HG03558 (cell line): Measurements from ENCODE around the gene CXCL1.
"Not testable (repeated sequence)": the region's sequence is repeated elsewhere in the genome, so short reads cannot be mapped to it uniquely, and the experiment has no call there.

Experiments
- ATAC-seq: cut with Tn5 transposase; IDR thresholded peaks from one replicate; pipeline ENCODE4 v1.9.1; 2021; ENCODE audit warnings: moderate number of reproducible peaks; ENCODE audit not compliant: unreplicated experiment; ENCODE audit errors: extremely low read depth

The CXCL1 gene

DNA sequence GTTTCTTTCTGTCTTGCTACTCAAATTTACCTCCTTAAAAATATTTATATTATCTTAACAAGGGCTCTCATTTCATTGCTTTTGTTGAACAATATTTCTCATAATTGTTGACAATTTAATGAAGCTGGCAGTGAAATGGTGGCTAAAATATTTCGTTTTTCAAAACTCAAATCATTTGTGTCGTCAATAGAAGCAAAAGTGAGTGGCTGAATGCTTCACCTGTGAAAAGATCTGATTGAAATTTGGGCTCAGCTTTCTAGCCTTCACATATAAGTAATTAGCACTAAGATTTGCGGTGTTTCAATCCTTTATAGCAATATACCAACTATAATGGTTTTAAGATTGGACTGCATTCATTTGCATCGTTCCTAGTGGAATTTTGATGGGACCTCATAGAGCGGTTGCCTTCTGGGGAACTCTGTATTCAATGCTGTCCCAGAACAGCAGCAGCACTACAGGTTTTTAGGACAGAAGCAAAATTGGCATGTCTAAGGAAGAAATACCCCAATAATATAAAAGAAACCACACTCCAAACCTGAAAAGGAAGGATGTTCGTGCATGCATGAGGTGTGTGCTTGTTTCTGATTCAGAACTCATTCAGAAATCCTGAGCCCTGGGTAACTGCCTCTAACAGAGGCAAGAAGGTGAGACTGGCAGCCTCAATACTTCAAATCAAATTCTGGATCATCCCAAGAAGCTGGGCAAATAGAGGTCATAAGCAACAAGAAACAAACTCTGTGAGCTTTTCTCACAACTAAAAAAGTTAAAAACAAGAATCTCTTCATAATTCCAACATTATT, 2.5 kb downstream of the CXCL1 start:
- ATAC-seq = no peak

DNA sequence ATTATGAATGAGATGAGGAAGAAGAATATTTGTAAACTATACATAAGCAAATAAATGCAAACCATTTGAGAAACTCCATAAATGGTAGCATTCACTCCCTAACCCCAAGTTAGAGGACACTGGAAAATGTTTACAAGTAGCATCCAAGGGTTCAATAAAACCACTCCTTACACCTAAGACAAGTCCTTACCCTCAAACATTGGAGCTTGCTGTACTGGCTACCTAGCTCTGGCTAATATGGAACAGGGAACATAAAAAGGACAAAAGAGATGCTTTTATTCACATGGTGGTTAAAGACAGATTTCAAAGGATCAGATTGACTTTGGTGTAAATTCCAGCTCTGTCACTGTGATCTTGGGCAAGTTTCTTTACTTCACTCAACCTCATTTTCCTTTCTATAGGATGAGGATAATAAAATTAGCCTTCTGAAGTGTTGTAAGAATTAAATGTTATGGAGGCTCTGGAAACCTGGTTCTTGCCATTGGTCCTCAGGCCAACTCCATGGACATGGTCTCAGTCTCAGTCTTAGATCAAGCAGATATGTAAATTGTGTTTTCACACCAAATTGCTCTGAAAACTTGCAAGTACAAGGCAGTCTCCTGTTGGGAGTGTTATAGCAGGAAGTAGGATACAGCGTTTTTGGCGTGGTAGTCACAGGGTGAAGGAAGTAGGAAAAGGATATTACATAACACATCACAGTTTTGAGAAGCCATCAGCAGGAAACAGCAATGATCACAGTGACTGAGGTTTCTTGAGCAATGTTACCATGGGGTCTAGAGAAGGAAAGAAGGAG, 3.3 kb downstream of the CXCL1 start:
- ATAC-seq = no peak

DNA sequence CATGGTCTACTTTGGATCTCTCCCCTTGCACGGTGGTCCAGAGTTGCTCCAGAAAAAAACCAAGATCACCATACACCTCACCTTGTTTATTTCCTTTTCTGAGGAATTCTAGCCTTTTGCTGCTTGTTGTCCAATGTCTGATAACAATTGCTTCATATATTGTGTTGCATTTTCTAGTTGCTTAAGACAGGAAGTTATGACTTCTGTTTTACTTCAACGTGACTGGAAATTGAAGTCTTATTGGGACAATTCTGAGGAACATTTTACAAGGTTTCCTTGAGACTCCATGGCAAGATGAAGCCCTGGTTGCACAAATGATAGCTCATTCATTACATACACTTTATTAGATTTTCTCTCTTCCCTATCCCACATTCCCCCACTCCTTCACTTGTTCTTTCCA, 5.2 kb downstream of the CXCL1 start:
- ATAC-seq = no peak

DNA sequence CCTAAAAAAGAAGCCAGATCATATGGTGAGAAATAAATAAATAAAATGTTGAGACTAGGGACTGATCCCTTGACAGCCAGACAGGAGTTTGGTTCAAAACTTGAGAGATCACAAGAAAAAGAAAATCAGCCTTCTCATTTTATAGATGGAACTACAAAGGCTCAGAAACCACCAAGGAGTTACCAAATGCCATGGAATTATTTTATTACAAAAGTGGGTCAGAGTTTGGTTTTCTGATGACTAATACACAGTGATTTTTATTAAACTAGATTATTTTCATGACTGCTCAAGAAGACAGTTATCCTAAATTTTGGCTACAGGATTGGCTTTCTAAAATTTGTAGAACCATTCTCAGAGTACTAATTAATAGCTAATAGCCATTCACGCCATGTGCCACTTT, 6.2 kb downstream of the CXCL1 start:
- ATAC-seq = no peak

DNA sequence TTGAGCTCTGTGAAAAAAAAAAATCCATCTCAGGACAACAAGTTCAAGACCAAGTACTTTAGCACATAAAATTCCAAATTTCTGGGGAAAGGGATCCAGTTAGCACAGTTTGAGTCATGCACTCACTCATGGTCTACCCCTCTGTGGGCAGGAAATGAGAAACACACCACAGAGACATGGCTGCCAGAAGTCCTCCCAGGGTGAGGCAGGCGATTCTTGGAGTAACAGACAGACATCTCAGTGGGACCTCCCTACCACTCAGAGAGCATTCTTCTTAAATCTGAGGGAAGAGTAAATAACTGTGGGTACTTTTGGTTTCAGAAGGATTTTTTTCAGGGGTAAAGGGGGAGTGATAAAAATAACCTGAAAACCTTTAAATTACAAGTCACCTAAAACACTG, 14.1 kb downstream of the CXCL1 start:
- ATAC-seq = no peak

DNA sequence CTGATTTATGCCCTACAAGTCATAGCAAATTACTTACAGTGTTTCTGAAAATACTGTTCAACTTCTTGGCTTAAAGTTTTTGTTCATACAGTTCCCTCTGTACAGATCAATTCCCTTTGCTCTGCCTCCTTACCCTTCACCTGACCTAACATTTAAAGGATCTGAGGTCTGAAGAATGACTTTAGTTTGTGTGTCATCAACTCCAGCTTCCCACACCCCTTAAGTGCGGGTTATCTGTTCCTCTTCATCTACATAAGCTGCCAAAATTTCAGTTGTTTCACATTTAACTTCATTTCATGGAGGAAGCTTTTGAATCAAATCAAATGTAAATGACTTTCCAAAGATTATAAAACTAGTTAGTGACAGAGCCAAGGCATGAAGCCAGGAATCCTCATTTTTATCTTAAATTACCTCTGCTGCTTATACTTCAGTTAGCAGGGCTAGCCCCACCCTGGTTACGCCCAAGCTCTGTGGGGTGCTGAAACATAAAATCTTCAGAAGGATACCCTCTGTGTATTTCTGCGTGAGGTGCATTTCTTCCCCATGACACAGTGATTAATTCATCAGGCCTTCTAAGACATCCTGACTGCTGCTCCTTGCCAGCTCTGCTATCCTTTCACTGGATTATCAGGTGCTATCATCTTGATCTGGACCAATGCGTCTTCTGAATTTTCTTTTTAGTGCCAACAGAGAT, 16.5 kb downstream of the CXCL1 start:
- ATAC-seq = no peak

DNA sequence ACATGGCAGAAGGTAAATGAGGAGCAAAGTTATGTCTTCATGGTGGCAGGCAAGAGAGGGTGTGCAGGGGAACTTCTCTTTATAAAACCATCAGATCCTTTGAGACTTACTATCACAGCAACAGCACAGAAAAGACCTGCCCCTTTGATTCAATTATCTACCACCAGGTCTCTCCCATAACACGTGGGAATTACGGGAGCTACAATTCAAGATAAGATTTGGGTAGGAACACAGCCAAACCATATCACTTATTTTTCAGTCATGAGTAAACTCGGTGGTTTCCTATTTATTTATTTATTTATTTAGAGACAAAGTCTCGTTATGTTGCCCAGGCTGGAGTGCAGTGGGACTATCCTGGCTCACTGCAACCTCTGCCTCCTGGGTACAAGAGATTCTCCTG, 22.1 kb downstream of the CXCL1 start:
- no peak for ATAC-seq

DNA sequence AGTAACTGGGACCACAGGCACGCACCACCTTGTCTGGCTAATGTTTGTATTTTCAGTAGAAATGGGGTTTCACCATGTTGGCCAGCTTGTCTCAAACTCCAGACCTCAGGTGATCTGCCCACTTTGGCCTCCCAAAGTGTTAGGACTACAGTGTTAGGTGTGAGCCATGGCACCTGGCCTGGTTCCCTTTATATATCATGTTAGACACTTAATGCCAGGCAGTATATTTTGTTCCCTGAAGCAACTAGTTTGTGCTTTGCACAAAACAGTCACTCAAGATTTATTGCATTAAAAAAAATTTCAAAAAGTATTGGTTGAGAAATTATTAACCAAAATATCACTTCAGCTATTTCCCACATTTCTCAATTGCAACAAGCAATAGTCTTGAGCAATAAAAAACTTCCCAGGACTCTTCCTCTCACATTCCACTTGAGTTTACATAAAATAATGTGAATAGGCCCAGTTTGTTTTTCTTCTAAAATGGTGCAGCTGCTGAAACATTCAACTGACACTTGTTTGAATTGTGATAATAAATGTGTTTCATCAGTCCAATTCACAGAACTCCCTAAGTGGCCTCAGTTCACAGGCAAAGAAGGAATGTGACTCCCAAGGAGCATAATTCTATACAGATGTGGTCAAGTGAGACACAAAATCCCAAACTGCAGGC, 22.7 kb downstream of the CXCL1 start:
- ATAC-seq = no peak

DNA sequence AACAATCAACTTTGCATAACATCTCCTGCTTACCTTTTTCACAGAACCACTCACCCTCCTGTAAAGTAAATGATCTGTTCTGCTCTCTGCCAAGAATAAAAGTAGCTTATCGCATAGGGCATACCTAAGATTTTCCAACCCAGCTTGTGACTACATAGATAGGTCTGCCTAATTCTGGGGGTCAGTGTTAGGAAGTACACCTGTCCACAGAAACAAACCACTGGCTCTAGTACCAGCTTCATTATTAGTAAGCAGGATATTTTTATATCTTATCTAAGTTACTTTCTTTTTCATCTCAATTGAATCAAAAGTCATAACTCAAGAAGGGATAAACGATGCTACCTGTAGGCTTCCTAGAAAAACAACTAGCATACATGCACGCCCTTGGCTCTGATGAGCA, 23.8 kb downstream of the CXCL1 start:
- no peak for ATAC-seq

DNA sequence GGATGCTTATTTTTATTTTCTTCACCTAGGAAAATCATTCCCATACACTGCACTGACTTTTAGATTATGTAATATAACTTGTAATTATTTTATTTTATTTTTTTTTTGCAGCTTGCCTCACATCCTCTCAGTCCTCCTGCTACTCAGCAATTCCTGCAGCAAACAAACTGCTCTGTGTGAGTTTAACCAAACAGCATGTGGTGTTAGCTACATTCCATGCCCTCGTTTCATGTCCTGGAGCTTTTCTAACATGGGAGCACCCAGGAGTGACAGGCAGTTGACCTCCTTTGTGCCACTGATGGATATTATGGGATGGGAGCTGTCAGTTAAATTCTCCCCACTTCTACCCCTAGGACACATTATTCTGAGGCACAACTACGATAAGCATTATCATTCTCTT, 24.8 kb downstream of the CXCL1 start:
- ATAC-seq = no peak

DNA sequence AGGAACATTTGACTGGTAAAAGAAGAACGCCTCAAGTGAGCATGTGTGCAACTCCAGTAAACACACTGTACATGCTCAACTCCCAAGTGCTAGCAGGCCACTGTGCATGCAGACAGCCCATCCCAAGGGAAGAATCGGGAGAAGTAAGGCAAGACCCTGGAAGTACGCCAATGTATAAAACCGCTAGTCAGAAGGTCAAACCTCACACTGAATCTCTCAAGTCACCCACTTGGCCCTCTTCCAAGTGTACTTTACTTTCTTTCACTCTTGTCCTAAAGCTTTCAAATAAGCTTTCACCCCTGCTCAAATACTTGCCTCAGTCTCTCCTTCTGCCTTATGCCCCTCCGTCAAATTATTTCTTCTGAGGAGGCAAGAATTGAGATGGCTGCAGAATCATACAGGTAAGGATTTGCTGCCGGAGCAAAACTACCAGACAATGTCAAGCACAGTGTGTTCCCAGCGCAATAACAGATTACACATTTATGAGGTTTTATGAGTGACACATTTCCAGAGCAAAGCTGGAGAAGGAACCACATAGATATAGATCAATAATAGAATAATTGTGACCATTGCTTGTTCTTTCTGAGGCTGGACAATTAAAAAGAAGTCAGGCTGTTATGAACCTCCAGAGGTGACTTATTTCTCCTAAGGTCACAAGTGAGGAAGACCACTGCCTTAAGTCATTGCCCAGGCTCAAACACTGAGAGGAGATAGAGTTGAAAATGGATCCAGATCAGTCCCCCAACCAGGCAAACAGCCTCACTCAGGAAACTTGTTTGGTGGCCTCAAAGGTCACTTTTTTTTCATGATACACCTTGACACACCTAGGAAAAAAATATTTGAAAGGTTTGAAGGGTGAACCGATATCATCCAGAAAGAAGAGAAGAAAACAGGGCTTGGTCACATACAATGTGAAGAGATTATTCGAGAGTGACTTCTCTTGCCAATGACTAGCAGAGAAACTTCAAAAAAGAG, 26.3 kb downstream of the CXCL1 start:
- ATAC-seq = no peak

DNA sequence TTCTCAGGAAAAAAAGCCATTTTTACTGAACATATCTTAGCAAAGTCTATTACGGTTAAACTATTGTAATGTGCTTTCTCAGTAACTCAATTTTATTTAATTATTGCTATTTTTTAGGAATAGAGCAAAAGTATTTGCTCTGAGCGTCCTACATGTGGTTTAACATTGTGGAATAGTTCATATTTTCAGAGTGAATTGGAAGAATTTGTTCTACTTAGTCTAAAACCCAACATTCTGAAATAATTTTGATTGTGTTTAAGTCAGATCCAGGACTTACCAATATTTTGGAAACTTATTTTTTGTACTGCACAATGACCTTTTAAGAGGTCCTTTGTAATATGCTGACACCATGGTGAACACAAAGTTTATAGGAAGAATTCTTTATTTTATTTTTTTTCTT, 27.2 kb downstream of the CXCL1 start:
- ATAC-seq = no peak

DNA sequence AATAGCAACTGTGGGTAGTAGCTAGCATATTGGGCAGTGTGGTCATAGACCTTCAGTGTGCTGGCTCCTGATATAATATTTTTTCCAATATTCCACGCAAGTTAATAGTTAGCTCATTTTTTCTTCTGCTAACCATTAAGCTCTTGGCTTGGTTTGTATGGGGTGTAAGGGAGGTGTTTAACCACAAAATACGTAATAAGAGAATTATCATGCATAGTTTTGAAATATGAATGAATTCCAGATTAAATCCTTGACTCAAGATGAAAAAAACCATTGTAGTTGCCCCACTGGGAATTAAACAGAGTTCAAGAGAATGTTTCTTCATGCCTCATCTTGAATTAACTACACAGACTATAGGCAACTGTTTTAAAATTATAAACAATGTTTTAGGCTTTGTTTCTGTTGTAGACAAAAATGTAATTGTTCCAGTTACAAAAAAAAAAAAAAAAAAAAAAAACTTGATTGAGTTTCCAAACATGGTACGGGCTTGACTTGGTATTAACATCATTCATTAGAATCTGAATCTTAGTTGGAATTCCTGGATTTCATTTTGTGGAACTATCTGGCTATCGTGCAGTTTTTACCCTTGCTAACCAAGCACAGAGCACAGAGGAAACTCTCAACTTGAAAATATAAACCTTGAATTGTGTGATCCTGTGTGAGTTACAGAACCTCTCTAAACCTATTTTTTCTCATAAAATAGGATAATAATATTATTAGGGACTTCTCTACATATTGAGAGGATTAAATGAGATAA, 28.4 kb downstream of the CXCL1 start:
- no peak for ATAC-seq

DNA sequence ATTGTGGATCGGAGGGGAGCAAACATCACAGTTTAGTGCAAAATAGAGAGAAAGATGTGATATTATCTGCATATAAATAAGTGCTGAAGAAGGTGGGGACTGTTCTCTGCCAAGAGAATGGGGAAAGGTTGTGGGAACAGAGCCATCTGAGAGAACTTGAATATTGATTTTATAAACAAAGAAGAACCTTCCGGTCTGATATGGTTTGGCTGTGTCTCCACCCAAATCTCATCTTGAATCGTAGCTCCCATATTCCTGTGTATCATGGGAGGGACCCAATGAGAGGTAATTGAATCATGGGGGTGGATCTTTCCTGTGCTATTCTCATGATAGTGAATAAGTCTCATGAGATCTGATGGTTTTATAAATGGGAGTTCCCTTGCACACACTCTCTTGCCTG, 30.1 kb downstream of the CXCL1 start:
- ATAC-seq = not testable (repeated sequence)

DNA sequence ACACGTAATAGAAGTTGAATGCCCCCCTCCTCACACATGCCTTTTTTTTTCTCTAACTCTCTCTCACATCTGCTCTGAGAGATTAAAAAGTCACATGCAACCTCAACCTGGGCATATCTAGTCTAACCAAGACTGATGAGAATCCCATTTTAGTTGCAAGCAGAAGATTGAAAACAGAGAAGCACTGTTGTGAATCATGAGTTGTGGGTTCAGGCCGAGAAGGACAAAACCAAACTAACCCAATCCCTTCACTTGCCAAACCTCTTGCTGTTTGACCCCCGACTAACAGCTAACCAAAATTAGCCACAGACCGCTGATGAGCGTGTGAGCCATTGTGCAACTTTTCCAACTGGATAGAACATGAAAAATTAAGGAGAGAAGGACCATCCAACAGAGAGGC, 31.8 kb downstream of the CXCL1 start:
- no peak for ATAC-seq

DNA sequence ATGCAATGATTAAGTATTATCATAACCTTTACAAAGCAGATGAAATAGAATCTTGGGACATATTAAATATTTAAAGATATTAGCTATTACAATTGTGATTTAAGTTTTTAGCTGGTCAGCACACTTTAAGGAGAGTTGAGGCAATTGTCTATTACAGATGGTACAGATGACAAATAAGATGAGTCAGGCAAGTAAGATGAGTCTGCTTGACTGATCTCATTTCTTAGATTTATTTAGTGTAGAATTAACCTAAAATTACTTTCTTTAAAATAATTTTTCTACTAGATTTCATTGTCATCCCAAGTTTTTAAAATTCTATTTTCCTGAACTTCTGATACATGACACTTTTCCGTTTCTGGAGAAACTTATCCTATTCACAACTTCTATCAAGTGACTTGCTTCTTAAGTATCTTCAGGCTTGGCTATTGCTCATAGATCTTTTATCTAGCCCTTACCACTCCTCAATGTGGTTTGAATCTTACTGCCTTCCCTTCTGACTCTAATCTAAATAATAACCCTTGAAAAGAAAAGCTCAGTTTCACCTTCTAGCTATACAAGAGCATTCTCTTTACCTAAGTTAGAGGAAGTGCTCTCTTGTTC, 32.9 kb downstream of the CXCL1 start:
- ATAC-seq = no peak

DNA sequence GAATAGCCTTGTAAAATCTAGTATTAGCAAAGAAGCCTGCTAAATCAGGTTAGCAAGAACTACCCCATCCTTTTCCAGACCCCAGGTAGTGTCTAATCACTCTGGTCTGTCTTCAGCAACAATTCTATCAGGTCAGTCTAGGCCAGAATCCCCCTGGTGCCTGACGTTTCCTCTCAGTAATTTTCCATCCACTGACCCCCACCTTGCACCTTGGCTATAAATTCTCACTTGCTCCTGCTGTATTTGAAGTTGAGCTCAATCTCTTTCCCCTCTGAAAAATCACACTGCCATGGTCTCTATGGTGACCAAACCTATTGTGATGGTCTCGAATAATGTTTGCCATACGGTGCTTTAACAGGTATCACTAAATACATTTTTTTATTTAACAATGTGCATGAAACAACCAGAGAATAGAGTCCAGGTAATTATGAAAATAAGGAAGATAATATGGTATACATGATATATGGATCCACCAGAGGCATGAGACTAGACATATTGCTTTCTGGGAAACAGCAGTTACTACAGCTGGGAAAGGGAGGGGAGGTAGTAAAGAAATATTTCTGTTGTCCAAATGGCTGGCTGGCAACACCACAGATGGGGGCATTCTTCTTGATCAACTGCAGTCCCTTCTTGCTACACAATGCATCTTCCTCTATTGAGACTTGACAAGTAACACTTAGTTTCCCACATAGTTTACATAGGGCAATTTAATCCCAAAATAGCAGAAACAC, 33.8 kb downstream of the CXCL1 start:
- no peak for ATAC-seq

DNA sequence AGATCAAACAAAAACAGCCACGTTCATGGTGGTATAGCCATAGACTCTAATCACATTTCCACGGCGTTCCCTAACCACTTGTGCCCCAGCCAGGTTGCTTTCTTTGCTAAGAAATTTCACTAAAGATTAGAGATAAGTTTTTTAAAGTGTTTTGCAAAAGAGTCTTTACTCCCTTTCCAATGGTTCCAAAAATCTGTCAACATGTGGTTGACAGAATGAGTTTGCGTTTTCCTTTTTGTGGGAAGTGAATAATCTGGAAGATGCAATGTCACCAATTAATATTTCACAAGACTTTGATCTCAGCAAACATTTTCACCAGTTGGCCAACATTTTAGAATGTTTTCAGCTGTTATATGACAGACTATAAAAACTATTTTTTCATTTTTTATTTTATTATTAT, 35.3 kb downstream of the CXCL1 start:
- ATAC-seq = no peak
